GM18519 (cell line): ENCODE data around the gene FBXO8.

Experiments
- ATAC-seq: cut with Tn5 transposase; IDR thresholded peaks from one replicate; pipeline ENCODE4 v1.9.1; 2021; ENCODE audit warnings: mild to moderate bottlenecking, moderate library complexity; ENCODE audit not compliant: unreplicated experiment, low FRiP score

The FBXO8 gene

GRCh38 chr4:174211622-174212044, 71.8 kb downstream of the FBXO8 start:
- no peak for ATAC-seq

- ATAC-seq, result no peak
Measured at GRCh38 chr4:174210952-174211490, 72.4 kb downstream of the FBXO8 start.

GRCh38 chr4:174210354-174210753, 73.1 kb downstream of the FBXO8 start:
- ATAC-seq, result no peak

GRCh38 chr4:174209341-174209740, 74.1 kb downstream of the FBXO8 start:
- no peak for ATAC-seq

GRCh38 chr4:174207367-174207766, 76.1 kb downstream of the FBXO8 start:
- no peak for ATAC-seq

- ATAC-seq, result no peak
Measured at GRCh38 chr4:174204164-174204831, 79.2 kb downstream of the FBXO8 start.

- no peak for ATAC-seq
Measured at GRCh38 chr4:174201871-174202270, 81.6 kb downstream of the FBXO8 start.

- ATAC-seq, result no peak
Measured at GRCh38 chr4:174199735-174200134, 83.7 kb downstream of the FBXO8 start.

- ATAC-seq, result no peak
Measured at GRCh38 chr4:174198828-174199227, 84.6 kb downstream of the FBXO8 start.

GRCh38 chr4:174198396-174198795, 85.1 kb downstream of the FBXO8 start:
- ATAC-seq, result no peak

- ATAC-seq, result no peak
Measured at GRCh38 chr4:174193438-174194374, 89.8 kb downstream of the FBXO8 start.

GRCh38 chr4:174192943-174193342, 90.5 kb downstream of the FBXO8 start:
- no peak for ATAC-seq

- no peak for ATAC-seq
Measured at GRCh38 chr4:174190832-174191500, 92.5 kb downstream of the FBXO8 start.

GRCh38 chr4:174189392-174190015, 94.0 kb downstream of the FBXO8 start:
- no peak for ATAC-seq
